NT2/D1 (cell line): ENCODE measurements around the gene SLC22A5.

Experiments used
- DNase-seq: peaks from one replicate; pipeline ENCODE4 v3.0.0-alpha.2; 2011; ENCODE audit warnings: low read depth, low spot score
- H3K27me3 ChIP-seq: 2 replicates; pipeline ENCODE4 v1.6.0; 2011; ENCODE audit warnings: mild to moderate bottlenecking; ENCODE audit not compliant: insufficient read length, insufficient read depth
- H3K36me3 ChIP-seq: 2 replicates; pipeline ENCODE4 v1.6.1; 2011; ENCODE audit warnings: mild to moderate bottlenecking, low read length, mixed read lengths; ENCODE audit not compliant: insufficient read depth, insufficient read length
- H3K4me1 ChIP-seq: 2 replicates; pipeline ENCODE4 v1.5.1; 2011; ENCODE audit not compliant: insufficient read depth, insufficient read length
- H3K4me3 ChIP-seq: 2 replicates; pipeline ENCODE4 v1.5.1; 2011; ENCODE audit warnings: low read depth; ENCODE audit not compliant: insufficient read length
- H3K9ac ChIP-seq: 2 replicates; pipeline ENCODE4 v1.6.0; 2011; ENCODE audit warnings: low read depth; ENCODE audit not compliant: insufficient read length
- H3K9me3 ChIP-seq: 2 replicates; pipeline ENCODE4 v1.5.1; 2011; ENCODE audit warnings: mild to moderate bottlenecking, low read length; ENCODE audit not compliant: insufficient read depth
- SUZ12 ChIP-seq: IDR thresholded peaks from 2 replicates; pipeline ENCODE4 v1.6.1; 2011; ENCODE audit not compliant: insufficient read length, insufficient read depth; ENCODE audit errors: extremely low read depth
- YY1 ChIP-seq: IDR thresholded peaks from 2 replicates; pipeline ENCODE4 v1.6.1; 2011; ENCODE audit not compliant: insufficient read length, insufficient read depth
- ZNF274 ChIP-seq: IDR thresholded peaks from 2 replicates; pipeline ENCODE4 v1.6.1; 2011; ENCODE audit warnings: mild to moderate bottlenecking, low read depth, low read length

SLC22A5 gene

DNA sequence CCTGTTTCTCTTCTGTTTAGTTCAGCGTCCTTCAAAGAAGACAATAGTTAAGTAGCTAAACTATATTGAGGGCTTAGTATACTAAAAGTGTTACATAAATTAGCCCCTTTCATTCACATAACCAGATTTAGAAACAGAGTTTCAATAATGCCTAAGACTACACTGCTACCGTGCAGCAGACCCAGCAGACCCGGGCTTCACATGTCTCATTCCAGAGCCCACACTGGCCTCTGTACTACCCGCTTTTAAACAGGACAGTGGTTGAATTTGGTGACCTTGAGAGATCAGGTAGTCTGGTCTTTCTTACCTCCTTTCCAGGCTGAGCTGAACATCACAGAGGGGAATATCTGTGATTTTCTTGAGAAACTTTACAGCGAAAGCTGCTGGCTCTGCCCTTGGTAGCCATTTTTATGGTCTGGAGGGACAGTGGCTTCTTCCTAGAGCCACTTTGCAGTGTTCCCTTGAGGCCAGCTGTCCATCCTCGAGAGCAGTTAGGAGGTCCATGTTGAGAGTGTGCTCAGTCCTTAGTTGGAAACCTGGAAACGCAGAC, 56.5 kb downstream of the SLC22A5 start:
- Histone ChIP-seq H3K4me1 (no peaks in the 10 kb centered on the region), H3K36me3 (no peaks in the 10 kb centered on the region), H3K9me3 (no peaks in the 10 kb centered on the region), H3K4me3 (no peak overlapping the region), H3K9ac (no peak overlapping the region), H3K27me3 (no peaks in the 10 kb centered on the region)
- no peak for DNase-seq
- TF ChIP-seq YY1 = no peak
- TF ChIP-seq ZNF274 = no peak
- no peak for TF ChIP-seq SUZ12

DNA sequence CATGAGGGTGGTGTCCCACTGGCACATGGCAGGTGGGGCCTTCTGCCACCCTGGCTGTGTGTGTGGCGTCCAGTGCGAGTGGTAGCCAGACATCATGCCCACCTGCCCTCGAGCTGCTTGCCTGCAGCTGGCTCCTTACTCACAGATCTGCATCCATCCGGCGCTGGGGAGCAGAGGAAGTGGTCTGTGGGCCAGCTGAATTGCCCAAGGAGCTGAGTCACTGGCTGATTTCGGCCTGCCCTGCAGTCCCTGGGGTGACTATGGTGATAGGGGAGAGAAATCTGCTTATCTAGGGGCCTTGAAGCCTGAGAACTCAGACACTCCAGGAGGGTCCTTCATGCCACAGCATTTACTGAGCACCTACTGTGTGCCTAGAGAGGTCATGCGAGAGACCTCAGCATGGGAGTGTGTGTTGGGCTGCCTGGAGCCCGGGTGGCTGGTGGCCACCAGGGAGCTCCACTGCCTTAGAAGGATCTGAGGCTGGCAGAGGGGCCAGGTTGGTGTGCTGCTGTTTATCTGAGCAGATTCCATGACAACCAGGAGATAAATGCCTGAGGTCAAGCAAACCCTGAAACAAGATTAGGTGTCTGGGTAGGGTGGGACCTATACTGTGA, 57.1 kb downstream of the SLC22A5 start:
- no peak for TF ChIP-seq YY1
- no peak for TF ChIP-seq ZNF274
- TF ChIP-seq SUZ12 = no peak
- H3K9ac ChIP-seq = no peak overlapping the region
- H3K4me3 ChIP-seq = no peak overlapping the region
- no peak for DNase-seq
- H3K36me3 ChIP-seq = no peaks in the 10 kb centered on the region
- no peaks in the 10 kb centered on the region for H3K9me3 ChIP-seq
- no peaks in the 10 kb centered on the region for H3K4me1 ChIP-seq
- H3K27me3 ChIP-seq = no peaks in the 10 kb centered on the region

DNA sequence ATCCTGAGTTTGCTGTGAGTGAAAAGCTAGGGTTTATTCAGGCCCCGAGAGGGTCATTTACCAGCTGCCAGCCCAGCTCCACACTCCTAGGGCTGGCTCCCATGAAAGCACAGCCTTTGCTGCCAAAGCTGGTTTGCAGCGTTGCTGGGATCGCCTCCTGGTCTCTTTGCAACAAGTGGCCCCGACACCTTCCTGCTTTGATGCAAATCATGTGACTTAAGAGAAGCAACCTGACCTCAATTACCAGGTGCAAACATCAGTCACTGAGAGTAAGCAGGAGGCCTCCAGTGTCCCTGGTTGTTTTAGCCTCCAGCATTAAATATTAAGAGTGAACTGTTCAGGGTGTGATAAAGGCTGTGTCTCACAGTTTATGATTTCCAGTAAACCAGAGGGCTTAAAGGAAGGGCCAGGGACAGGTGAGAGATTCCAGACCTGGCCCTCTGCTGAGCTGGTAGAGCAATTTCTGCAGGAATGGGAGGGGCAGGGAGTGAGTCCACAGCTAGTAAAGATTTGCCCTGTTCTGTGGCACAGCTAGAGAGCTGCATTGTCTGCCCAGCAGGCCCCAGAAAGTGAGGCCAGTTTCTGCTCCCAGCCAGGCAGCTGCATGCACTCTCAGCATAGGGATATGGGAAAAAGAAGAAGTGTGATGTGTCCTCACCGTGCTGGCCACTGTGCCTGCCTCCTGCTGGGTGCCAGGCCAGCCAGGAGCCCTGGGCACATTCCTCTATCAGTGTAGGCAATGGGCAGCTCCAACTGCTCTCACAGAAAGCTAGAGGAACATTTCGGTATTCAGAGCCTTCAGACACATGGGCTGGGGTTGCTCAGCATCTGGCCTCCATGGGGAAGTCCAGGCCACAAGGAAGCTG, 58.0 kb downstream of the SLC22A5 start:
- no peak for TF ChIP-seq SUZ12
- H3K36me3 ChIP-seq = no peaks in the 10 kb centered on the region
- H3K4me1 ChIP-seq = no peaks in the 10 kb centered on the region
- no peak for DNase-seq
- H3K9me3 ChIP-seq = no peaks in the 10 kb centered on the region
- no peaks in the 10 kb centered on the region for H3K27me3 ChIP-seq
- no peak overlapping the region for H3K9ac ChIP-seq
- H3K4me3 ChIP-seq = no peak overlapping the region

DNA sequence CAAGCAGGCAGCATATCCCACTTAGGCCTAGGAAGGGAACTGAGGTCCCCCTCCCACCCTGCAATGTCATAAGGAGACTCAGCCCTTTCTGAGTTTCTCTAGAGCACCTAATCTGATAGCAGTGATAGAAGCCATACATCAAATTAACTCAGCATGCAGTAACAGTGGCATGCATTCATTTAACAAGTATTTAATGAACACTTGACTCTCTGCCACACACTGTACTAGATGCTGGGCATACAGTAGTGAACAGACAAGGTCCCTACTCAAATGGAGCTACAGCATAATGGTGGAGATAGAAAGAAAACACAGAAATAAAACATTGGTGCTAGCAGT, 58.6 kb downstream of the SLC22A5 start:
- Histone ChIP-seq H3K27me3 (no peaks in the 10 kb centered on the region), H3K36me3 (no peaks in the 10 kb centered on the region), H3K9ac (no peak overlapping the region), H3K9me3 (no peaks in the 10 kb centered on the region), H3K4me1 (no peaks in the 10 kb centered on the region), H3K4me3 (no peak overlapping the region)
- DNase-seq = no peak
- TF ChIP-seq SUZ12 (no peak), YY1 (no peak), ZNF274 (no peak)

DNA sequence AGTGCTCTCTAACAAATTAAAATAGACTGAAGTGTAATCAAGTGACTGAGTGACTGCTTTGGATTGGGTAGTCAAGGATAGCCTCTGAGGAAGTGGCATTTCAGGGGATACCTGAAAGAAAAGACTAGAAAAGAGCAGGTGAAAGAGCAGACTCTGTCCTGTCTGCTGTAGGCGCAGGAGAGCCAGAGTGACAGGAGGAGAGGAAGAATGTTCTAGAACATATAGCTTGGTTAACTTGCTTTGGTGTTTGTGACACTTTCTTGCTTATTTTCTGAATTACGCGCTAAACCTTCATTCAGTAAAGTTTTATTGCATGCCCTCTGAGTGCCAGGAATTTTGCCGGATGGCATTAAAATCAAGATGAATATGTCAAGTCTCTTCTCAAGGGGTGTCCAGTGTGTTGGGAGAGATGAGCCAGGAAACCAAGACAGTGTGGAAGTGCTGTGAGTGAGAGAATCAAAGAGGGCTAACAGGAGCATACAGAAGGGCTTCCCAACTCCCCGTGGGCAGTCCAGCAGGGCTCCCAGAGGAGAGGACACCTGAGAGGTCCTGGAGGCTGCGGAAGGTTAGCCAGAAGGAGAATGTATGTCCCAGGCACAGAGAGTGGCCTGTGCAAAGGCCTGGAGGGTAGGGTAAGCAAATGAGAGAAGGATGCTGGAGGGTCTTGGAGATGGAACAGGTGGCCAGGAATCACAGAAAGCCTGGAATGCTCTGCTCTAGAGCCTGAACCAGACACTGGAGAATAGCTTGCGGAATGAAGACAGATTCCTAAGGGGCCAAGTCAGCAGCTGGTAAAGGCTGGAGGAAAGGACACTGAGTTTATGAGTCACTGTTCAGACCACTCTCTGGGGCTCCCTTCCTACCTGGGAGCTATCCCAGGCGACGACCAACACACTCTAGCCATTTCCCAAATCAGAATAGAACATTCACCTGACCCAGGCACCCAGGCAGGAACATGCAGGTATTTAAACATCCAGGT, 59.3 kb downstream of the SLC22A5 start:
- Histone ChIP-seq H3K4me1 (no peaks in the 10 kb centered on the region), H3K27me3 (no peaks in the 10 kb centered on the region), H3K9me3 (no peaks in the 10 kb centered on the region), H3K36me3 (no peaks in the 10 kb centered on the region), H3K4me3 (no peak overlapping the region), H3K9ac (no peak overlapping the region)
- no peak for TF ChIP-seq YY1
- no peak for TF ChIP-seq SUZ12
- TF ChIP-seq ZNF274 = no peak
- no peak for DNase-seq

DNA sequence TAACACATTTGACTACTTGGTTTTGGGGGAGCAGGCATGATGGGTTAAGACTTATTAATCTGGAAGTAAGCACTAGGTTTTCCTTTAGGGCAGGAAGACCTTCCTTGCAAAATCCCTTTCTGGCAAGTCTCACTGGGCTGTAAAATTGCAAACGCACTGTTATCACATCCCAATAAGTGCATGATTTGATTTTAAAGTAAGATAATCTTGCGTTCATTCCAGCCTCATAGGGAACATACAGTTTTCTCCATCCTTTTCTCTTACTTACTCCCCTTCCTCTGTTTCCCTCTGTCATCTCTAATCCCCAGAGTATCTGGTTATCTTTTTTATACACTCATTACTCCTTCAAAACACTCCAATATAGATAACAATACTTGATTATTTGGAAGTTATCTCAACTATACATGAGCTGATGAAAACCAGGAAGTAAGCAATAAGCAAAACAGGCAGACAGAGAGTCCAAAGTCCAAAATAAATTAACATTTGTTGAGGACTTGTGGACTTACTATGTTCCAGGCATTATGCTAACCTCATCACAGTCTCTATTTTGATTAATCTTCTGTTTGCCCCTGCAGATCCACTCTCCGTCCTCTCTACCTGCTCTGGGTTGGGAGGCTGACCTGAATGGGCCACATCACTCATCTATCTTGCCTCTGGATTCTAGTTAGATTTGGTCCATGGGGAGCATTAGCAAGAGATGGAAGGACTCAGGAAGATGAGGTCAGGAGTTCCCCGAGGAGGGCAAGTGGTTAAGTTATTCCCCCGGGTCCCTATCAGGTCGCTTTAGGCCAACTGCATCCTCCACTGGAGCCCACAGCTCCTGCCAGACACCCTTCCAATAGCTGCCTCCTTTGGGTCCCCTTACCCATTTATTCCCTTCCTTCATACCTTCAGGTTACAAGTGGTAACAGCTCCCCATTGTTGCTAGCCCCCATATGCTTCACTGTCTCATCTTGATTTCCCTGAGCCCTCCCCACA, 60.2 kb downstream of the SLC22A5 start:
- no peaks in the 10 kb centered on the region for H3K27me3 ChIP-seq
- DNase-seq = no peak
- no peaks in the 10 kb centered on the region for H3K4me1 ChIP-seq
- TF ChIP-seq YY1 = no peak
- TF ChIP-seq ZNF274 = no peak
- no peak for TF ChIP-seq SUZ12
- no peaks in the 10 kb centered on the region for H3K36me3 ChIP-seq
- no peaks in the 10 kb centered on the region for H3K9me3 ChIP-seq
- H3K4me3 ChIP-seq = no peak overlapping the region
- H3K9ac ChIP-seq = no peak overlapping the region
